Cardiac septum (tissue), 1 donor: ENCODE measurements around the gene HRH1. TPM values are rescaled to one million over a fixed set of nuclear protein-coding genes. Genes with fewer than 3 reads are reported as not detected.

ENCODE experiments used
- DNase-seq: peaks from one replicate; pipeline ENCODE4 v3.0.0-alpha.2; 2020; ENCODE audit warnings: low spot score
- intact Hi-C: fragments of 100-400 bp; cut with DNase I; formaldehyde crosslinking; loops from one replicate; pipeline ENCODE4 v1.14.0; 2022
- total RNA-seq: library from RNA; stranded (reverse); fragmentation: NEBNext Ultra II Directional; extraction: Animal tissue kit (Norgen Biotek cat#: 25700); gene quantifications from one replicate; pipeline ENCODE4 v1.2.1, GENCODE V29; 2021
- donor health status: DM: no; HTN: no; CAD: no.

HRH1 gene
- total RNA-seq, 1 donor from 2014 or later, result 4.8 TPM

GRCh38 chr3:11291808-11292207, 137.5 kb downstream of the HRH1 start:
- DNase-seq, result no peak
- intact Hi-C loops, result no loop called here

DNA sequence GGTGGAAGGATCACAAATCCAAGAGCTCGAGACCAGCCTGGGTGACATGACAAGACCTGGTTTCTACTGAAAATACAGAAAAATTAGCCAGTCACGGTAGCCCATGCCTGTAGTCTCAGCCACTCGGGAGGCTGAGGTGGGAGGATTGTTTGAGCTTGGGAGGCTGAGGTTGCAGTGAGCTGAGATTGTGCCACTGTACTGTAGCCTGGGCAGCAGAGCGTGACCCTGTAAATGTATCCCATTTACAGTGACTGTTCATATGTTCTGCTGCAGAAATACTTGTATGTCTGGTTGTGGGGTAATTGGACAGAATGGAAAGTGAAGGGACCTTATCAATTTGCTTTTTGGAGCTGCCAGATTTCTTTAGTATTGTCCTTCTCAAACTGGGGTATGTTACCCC, 142.8 kb downstream of the HRH1 start:
- intact Hi-C loops, result no loop called here
- no peak for DNase-seq

- DNase-seq, result no peak
- intact Hi-C loops, result no loop called here
Measured at GRCh38 chr3:11300970-11301369, 146.7 kb downstream of the HRH1 start.

GRCh38 chr3:11302444-11302843, 148.2 kb downstream of the HRH1 start:
- no peak for DNase-seq
- intact Hi-C loops, result no loop called here

DNA sequence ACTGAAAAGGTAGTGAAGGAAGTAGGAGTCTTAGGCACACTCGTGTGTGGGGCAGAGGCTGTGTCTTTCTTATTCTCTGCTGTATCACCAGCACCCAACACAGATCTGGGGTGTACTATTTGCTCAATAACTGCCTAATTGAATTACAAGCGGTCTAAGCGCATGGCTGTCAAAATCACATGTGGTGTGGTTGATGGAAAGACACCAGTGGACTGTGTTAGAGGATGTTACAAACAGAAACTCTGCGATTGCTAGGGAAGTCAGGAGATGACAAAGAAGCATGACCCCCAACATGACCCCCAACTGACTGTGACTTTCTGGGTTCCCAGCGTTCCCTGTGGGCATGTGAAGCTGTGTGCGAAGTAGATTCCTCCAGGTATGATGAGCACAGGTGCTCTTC, 149.9 kb downstream of the HRH1 start:
- intact Hi-C loops, result no loop called here

GRCh38 chr3:11305509-11305908, 151.2 kb downstream of the HRH1 start:
- intact Hi-C loops, result no loop called here
- no peak for DNase-seq

More for the DNA sequence above, 149.9 kb downstream of the HRH1 start:
- no peak for DNase-seq

DNA sequence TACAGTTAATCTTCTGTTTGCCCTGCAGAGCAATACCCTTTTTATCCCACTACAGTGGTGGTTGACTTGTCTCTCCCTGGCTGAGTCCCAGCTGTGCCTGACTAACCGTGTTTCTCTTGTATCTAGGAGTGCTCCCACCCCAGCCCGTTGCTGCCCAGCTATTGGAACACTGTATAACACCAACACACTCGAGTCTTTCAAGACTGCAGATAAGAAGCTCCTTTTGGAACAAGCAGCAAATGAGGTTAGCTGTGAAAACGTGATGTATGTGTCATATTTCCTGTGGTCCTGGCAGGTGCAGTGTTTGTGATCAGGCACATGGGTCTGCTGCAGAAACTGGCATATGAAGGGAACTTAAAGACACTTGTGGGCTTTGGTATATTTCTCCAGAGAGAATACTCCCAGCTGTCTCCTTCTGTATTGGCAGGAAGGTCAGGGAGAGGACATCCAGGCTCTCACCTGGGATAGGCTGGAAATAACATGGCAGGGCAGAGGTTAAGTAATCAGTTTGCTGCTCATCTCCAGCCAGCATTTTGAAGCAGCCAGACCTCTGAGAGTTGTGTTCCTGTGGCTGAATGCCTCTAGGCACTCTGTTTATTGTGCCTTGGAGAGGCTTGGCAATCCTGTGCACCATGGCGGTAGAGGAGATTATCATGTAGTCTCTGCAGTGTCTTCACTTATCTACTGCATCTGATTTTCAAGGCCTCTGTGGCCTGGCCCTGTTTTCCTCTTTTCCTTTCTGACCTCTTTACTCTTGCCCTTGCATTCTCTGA, 152.7 kb downstream of the HRH1 start:
- intact Hi-C loops, result no loop called here

DNA sequence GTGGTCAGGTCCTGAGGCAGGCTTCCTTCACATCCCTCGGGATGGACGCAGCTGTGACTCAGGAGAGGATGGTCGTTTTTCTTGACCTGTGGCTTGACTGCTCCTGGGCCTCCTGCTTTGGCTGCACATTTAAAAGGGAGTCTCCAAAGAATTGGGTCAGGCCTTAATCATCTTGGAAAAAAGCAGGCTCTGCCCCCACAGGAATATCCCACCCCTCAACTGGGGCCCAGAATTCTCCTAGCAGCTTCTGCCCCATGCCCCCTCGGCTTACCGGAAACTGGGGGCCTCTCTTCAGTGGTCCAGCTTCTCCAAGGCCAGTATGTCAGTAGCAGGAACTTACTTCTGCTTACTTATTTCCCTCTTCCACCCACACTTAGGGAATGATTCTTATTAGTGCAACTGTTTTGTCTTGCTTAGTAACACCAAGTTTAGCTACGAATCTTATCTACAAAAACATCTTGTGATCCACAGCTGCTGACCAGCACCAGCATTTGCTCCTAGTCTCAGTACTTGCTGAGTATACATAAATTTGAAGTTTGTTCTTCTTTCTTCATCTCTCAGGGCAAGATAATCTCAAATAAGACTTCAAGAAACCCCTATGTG, 153.6 kb downstream of the HRH1 start:
- intact Hi-C loops, result no loop called here
- DNase-seq, result no peak

More for the DNA sequence above, 152.7 kb downstream of the HRH1 start:
- DNase-seq, result no peak

DNA sequence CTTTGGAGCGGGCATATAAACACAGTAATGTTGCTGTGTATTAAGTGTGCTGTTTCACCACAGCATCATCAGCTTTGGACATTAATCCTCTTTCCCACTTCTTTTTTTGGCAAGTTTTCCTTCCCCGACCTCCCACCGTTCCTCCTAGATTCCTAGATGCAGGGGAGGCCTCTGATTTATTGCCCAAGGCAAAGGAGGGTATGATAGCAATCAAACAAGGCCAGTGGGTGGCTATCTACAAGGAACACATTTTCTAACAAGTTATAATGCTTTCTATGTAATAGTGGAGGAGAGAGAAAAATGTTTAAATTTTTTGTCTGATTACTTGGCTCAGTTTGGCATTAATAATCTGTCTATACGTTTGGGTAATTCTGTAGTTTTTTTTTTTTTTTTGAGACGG, 156.0 kb downstream of the HRH1 start:
- no peak for DNase-seq
- intact Hi-C loops, result no loop called here

DNA sequence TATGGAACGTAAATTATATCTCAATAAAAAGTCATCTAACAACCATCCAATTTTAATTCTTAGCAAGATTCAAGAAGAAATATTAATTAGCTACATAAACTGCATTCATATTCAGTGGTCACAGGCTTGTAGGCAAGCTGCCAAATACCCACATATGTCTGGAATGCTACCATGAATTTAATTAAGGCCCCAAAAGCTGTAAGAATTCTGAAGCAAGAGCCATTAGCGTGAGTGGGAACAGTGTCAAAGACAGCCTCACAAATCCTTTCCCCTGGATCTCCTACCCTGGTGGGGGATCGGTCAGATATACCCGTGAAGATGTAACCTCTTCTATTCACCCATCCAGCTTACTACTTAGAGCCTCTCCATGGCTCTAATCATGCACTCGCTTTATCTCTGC, 157.9 kb downstream of the HRH1 start:
- intact Hi-C loops, result no loop called here

More for the DNA sequence above, 157.9 kb downstream of the HRH1 start:
- DNase-seq, result no peak

Other genes starting within 250 kb of the HRH1 start
- gene SLC6A1, start 161.7 kb upstream of the HRH1 start, total RNA-seq, result 2.1 TPM
- 15.5 TPM for gene ATG7, start 117.9 kb downstream of the HRH1 start, total RNA-seq